ENCODE results near the gene MSL2.
"Not testable (repeated sequence)": the region's sequence is repeated elsewhere in the genome, so short reads cannot be mapped to it uniquely, and the experiment has no call there.

Gene MSL2

GRCh38 chr3:136192831-136193230, 3.3 kb downstream of the MSL2 start:
- no peak for DNase-seq

DNA sequence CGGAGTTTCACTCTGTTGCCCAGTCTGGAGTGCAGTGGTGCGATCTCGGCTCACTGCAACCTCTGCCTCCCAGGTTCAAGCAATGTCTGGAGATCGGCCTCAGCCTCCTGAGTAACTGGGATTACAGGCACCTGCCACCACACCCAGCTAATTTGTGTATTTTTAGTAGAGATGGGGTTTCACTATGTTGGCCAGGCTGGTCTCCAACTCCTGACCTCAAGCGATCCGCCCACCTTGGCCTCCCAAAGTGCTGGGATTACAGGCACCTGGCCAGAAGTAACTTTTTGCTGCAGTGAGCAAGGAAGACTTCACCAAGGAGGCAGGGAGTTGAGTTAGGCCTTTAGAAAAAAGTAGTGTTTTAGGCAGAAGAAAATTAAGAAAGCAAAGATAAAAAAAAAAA, 3.9 kb downstream of the MSL2 start:
- not testable (repeated sequence) for DNase-seq

GRCh38 chr3:136189859-136190617, 6.1 kb downstream of the MSL2 start:
- no peak for DNase-seq

GRCh38 chr3:136189043-136189442, 7.1 kb downstream of the MSL2 start:
- DNase-seq: no peak

DNA sequence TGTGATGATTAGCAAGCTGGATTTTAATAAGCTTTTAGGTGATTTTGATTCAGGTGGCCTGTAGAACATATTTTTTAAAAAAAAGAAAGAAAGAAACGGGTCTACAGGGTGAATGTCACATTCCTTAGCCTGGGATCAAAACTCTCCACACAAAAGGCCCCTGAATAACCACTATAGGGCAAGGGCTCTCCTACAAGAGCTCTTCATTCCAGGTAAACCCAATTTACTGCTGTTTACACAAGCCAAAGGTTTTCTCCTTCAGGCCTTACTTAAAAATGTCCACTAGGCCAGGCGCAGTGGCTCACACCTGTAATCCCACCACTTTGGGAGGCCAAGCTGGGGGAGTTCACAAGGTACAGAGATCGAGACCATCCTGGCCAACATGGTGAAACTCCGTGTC, 8.3 kb downstream of the MSL2 start:
- no peak for DNase-seq

DNA sequence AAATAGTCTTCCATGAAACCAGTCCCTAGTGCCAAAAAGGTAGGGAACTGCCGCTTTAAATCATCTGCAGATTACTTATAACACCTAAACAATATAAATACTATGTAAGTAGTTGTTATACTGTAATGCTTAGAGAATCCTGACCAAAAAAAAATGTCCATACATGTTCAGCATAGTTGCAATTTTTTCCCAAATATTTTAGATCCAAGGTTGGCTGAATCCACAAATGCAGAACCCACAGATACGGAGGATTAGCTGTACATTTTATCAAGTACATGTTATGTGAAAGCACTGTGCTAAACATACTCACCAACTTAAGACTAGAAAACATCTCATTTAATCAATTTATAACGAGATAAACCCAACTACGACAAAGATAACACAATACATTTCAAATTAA, 9.3 kb downstream of the MSL2 start:
- DNase-seq: no peak

GRCh38 chr3:136186344-136186743, 9.8 kb downstream of the MSL2 start:
- DNase-seq: no peak

- no peak for DNase-seq
These were observed 11.4 kb downstream of the MSL2 start for GRCh38 chr3:136184703-136185102.

DNA sequence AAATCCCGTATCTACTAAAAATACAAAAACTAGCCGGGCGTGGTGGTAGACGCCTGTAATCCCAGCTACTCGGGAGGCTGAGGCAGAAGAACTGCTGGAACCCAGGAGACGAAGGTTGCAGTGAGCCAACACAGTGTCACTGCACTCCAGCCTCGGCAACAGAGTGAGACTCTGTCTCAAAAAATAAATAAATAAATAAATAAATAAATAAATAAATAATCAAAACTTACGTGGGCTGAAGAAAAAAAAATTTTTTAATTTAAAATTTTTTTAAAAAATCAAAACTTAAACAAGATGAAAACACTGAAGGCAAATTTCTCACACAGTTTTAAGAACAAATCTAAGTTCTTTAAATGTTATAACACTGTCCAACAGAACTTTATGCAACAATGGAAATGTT, 14.4 kb downstream of the MSL2 start:
- DNase-seq: no peak

DNA sequence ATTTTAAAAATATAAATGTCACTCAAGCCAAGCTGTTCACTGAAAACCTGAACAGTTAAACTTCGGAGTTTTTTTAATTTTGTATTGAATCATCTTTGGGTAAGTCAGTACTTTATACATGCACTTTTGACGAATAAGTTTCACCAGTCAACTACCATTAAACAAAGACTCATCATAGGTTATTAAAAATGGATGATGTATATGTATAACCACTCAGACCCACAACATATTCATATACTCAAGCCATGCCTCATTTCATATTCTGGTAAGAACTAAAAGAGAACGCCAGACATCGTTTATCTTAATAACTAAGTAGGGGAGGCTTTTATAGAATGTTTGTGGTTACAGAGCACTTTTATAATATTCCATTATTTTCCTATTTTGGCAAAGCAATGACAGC, 18.3 kb downstream of the MSL2 start:
- DNase-seq: no peak

- DNase-seq: no peak
These were observed 22.1 kb downstream of the MSL2 start for GRCh38 chr3:136173939-136174490.

- DNase-seq: no peak
These were observed 25.0 kb downstream of the MSL2 start for GRCh38 chr3:136171097-136171542.

GRCh38 chr3:136168236-136168635, 27.9 kb downstream of the MSL2 start:
- not testable (repeated sequence) for DNase-seq

GRCh38 chr3:136166507-136166906, 29.6 kb downstream of the MSL2 start:
- no peak for DNase-seq

DNA sequence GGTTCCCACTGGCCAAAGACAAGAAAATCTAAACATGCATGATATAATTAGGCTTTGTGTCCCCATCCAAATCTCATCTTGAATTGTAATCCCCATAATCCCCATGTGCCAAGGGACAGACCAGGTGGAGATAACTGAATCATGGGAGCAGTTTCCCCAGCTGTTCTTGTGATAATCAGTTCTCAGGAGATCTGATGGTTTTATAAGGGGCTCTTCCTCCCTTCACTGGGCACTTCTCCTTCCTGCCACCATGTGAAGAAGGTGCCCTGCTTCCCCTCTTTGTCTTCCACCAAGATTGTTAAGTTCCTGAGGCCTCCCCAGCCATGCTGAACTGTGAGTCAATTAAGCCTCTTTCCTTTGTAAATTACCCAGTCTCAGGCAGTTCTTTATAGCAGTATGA, 32.5 kb downstream of the MSL2 start:
- not testable (repeated sequence) for DNase-seq

DNA sequence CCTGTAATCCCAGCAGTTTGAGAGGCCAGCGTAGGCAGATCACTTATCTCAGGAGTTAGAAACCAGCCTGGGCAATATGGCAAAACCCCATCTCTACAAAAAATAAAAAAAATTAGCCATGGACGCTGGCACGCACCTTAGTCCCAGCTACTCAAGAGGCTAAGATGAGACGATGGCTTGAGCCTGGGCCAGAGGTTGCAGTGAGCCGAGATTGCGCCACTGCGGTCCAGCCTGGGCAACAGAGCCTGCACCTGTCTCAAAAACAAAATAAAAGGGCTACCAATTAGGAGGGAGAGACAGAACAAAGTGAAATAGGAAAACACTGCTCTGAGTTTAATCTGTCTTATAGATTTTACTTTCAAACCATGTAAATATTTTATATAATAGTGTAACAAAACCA, 33.8 kb downstream of the MSL2 start:
- DNase-seq: no peak

- no peak for DNase-seq
These were observed 34.6 kb downstream of the MSL2 start for GRCh38 chr3:136161516-136161915.

DNA sequence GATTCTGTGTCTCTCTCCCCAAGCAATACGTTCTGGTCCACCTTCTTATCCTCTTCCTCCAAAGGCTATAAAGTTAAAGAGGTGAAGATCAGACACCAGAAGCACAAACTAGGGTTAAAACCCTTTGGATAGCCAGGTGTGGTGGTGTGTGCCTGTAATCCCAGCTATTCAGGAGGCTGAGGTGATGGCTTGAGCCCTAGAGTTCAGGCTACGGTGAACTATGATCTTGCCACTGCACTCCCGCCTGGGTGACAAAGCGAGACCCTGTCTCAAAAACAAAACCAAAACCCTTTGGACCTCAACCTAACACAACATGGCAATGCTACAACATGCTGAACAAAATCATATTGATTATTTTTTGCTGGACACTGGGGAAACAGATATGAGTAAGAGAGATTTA, 43.2 kb downstream of the MSL2 start:
- no peak for DNase-seq

DNA sequence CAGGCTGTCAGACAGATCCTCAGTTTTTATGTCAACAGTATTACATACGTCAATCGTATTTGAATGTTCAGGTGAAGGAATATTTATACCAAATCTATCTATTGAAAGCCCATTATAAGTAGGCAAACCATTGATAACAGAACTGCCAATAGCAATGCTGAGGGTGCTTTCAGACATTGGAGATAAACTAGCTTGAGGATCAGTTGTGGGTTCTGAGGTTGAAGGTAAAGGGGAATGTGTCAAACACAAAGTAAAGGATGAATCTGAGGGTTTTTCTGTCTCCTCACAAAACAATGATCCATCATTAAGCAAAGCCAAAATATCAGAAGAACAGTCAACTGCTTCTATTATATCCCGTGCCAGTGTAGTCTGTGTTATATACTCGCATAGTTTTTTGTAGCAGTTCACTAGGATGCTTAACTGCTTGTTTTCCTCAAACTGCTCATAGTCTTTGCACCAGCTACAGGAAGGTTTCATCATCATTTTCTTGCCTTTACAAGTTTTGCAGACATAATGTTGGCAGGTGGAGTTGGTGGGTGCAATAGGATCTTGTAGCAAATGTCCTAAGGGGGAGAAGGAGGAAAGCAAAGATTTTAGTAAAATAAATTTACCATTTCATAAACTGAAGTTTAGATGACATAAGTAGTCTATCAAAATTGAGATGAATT, 43.8 kb downstream of the MSL2 start:
- DNase-seq: no peak

DNA sequence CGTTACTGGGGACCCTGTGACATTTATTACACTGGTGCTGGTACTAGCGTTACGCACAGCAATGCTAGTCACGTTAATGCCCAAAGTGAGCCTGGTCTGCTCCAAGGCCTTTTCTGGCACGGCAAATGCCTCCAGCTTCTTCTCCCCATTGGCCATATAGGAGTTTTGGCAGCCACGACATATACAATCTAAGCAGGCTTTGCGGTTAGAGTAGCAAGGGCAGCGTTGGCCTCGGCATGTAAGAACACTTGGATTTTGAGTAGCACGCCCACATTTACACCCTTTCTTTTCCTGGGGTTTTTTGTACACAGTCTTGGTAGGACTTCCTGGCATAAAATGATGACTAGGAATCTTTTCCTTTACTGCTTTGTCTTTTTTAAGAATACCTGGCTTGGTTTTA, 44.9 kb downstream of the MSL2 start:
- no peak for DNase-seq

DNA sequence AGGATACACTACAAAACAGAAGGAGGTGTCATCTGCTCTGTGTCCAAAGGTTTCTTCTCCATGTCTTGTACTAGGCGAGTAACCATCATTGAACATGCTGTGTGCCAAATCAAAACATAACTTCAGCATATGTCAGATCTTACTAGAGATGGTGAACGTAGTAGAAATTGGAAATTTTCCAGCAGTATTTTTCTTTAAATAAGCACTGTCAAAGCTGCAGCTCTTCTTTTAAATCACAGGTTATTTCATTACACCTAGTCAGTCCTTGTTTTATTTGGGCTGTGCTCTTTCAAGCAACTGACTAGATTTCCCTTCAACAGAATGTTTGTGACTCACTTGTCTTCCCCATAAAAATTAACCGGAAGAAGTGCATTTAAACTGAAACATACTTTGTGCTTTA, 46.5 kb downstream of the MSL2 start:
- no peak for DNase-seq

DNA sequence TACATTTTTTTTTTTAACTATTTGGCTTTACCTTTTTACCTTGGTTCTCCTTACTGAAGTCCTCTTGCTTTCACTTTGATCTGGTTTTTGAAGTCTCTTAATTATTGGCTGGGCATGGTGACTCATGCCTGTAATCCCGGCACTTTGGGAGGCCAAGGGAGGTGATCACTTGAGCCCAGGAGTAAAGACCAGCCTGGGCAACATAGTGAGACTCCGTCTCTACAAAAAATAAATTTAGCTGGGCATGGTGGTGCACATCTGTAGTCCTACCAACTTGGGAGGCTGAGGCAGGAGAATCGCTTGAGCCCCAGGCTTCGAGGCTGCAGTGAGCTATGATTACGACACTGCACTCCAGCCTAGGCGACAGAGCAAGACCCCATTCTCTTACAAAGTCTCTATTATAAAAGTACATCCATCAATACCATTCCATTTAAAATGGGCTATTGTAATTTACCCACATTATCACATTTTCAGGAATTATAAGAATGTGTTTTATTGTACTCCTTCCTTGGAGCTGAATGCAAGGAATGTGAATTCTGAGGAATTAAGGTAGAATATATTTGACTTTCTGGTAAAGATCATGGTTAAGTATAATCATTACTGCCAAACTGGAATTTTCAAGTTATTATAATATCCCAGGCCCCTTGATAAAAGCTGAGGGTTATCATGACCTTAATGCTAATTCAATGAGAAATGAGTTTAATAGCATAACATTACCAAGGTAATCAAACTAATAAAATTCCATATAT, 49.0 kb downstream of the MSL2 start:
- DNase-seq: no peak

DNA sequence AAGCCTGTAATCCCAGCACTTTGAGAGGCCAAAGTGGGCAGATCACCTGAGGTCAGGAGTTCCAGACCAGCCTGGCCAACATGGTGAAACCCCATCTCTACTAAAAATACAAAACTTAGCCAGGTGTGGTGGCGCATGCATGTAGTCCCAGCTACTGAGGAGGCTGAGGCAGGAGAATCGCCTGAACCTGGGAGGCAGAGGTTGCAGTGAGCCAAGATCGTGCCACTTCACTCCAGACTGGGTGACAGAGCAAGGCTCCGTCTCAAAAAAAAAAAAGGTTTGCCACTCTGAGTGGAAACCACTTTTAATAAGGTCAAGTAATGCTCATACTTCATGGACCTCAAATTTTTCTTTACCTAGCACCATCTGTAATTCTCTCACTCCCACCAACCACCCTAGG, 51.7 kb downstream of the MSL2 start:
- DNase-seq: not testable (repeated sequence)

- DNase-seq: no peak
These were observed 53.5 kb downstream of the MSL2 start for GRCh38 chr3:136142592-136142991.

All from activated CD4-positive, alpha-beta T cell treated with anti-CD3 and anti-CD28 coated beads for 4 hours (primary cell).